Right lobe of liver (tissue), 6 donors: ENCODE data around the gene KCNQ1. TPM values are rescaled to one million over a fixed set of nuclear protein-coding genes. Genes with fewer than 3 reads are reported as not detected.
A peak's percentile ranks its signal among the peaks of the same experiment; 100 is the strongest.

Experiments
- ATAC-seq, 4 donors: fragments of 200-7000 bp; cut with Tn5 transposase; one replicate each; pipeline ENCODE4 v1.9.1; 2020; ENCODE audit warnings: mild to moderate bottlenecking in 4 of 4, moderate library complexity in 4 of 4
- DNase-seq, 3 donors: peaks; one replicate each; pipeline ENCODE4 v3.0.0-alpha.2; 2020
- H3K27ac ChIP-seq, 3 donors: fragments of 200-600 bp; one replicate each; pipeline ENCODE4 v1.8.0; 2022
- H3K27me3 ChIP-seq, 2 donors: fragments of 200-600 bp; one replicate each; pipeline ENCODE4 v1.8.0; 2022
- H3K36me3 ChIP-seq, 4 donors: fragments of 200-600 bp; sonication (generic) in 1 of 4; one replicate each; pipeline versions ENCODE4 v1.5.1 to v1.8.0; 2017 to 2022; ENCODE audit warnings: control low read depth in 1 of 4
- H3K4me1 ChIP-seq, 4 donors: fragments of 200-600 bp; sonication (generic) in 1 of 4; one replicate each; pipeline versions ENCODE4 v1.5.1 to v1.8.0; 2017 to 2022; ENCODE audit warnings: control low read depth in 1 of 4
- H3K4me3 ChIP-seq, 3 donors: fragments of 200-600 bp; one replicate each; pipeline ENCODE4 v1.8.0; 2022
- H3K9me3 ChIP-seq, 4 donors: fragments of 200-600 bp; sonication (generic) in 1 of 4; one replicate each; pipeline versions ENCODE4 v1.5.1 to v1.8.0; 2017 to 2022; ENCODE audit warnings: control low read depth in 1 of 4
- CTCF ChIP-seq, 4 donors: fragments of 200-600 bp in 3 of 4; fragments of 450-650 bp in 1 of 4; IDR thresholded peaks; one replicate each; pipeline versions ENCODE4 v1.5.1 to v1.8.0; 2016 to 2022; ENCODE audit warnings: antibody characterized with exemption in 4 of 4, mild to moderate bottlenecking in 2 of 4
- POLR2A ChIP-seq: fragments of 450-650 bp; IDR thresholded peaks from one replicate; pipeline ENCODE4 v1.6.1; 2017; ENCODE audit warnings: antibody characterized with exemption, mild to moderate bottlenecking
- WGBS: methylation state at CpG from one replicate; pipeline ENCODE4 v1.1.6; 2018; ENCODE audit warnings: low coverage, low lambda C conversion rate; ENCODE audit not compliant: insufficient coverage; ENCODE audit errors: missing lambda C conversion rate; 5-methylcytosine and 5-hydroxymethylcytosine counted together
- intact Hi-C, 2 donors: fragments of 100-400 bp; cut with DNase I; formaldehyde crosslinking; loops; one replicate each; pipeline versions ENCODE4 v1.11.2 to v1.14.1; 2022
- total RNA-seq, 6 experiments: library from RNA; depleted of rRNA in 2 of 6; stranded (reverse); fragments of >200 nt in 2 of 6; fragmentation: NEBNext Ultra II Directional in 3 of 6; extraction: Animal tissue kit (Norgen Biotek cat#: 25700) in 3 of 6; gene quantifications; one replicate each; pipeline versions ENCODE4 v1.1.0 to v1.2.4, GENCODE V29; 2016 to 2023
- donor health status: DM: no; HTN: yes; CAD: no.
- donor health status: DM: no; HTN: no; CAD: no.
- donor health status: DM: no; HTN: no; CAD: no.
- donor health status: DM: no; HTN: yes; CAD: no.
- donor health status: DM: no; HTN: yes; CAD: no.

KCNQ1 gene
- total RNA-seq, 6 experiments from 2014 or later: 0.61 to 2.4 (median 1.8) TPM

- Histone ChIP-seq H3K36me3 (no peaks in the 10 kb centered on the region), H3K27ac (no peak overlapping the region), H3K27me3 (no peaks in the 10 kb centered on the region), H3K4me1 (no peaks in the 10 kb centered on the region), H3K9me3 (no peaks in the 10 kb centered on the region), H3K4me3 (no peak overlapping the region)
- no CpG with 5 or more reads among the region's 5 CpGs for WGBS
- DNase-seq (peak in 1 of 3 donors; percentile 18), ATAC-seq (no peak)
- intact Hi-C loops: no loop called here
- TF ChIP-seq POLR2A (no peak), CTCF (IDR thresholded peaks at IDR 0.05) (no peak)
These were observed 142.0 kb downstream of the KCNQ1 start for GRCh38 chr11:2586793-2587131.

GRCh38 chr11:2587132-2587930, 142.5 kb downstream of the KCNQ1 start:
- TF ChIP-seq CTCF (IDR thresholded peaks at IDR 0.05) (no peak), POLR2A (no peak)
- Histone ChIP-seq H3K4me1 (no peaks in the 10 kb centered on the region), H3K36me3 (no peaks in the 10 kb centered on the region), H3K4me3 (no peak overlapping the region), H3K9me3 (no peaks in the 10 kb centered on the region), H3K27ac (no peak overlapping the region), H3K27me3 (no peaks in the 10 kb centered on the region)
- peak in 2 of 3 donors; percentile 42 for DNase-seq
- no CpG with 5 or more reads among the region's 20 CpGs for WGBS
- ATAC-seq: no peak
- intact Hi-C loops: no loop called here

GRCh38 chr11:2587976-2588748, 143.4 kb downstream of the KCNQ1 start:
- DNase-seq (peak in 1 of 3 donors; percentile 45), ATAC-seq (no peak)
- no peak for TF ChIP-seq CTCF (IDR thresholded peaks at IDR 0.05)
- no peak for TF ChIP-seq POLR2A
- no peaks in the 10 kb centered on the region for H3K9me3 ChIP-seq
- H3K36me3 ChIP-seq: no peaks in the 10 kb centered on the region
- no peak overlapping the region for H3K27ac ChIP-seq
- H3K4me3 ChIP-seq: no peak overlapping the region
- no peaks in the 10 kb centered on the region for H3K27me3 ChIP-seq
- intact Hi-C loops: no loop called here
- no peaks in the 10 kb centered on the region for H3K4me1 ChIP-seq
- 81% methylated on average over 11 of the region's 25 CpGs for WGBS

GRCh38 chr11:2588809-2589537, 144.2 kb downstream of the KCNQ1 start:
- Histone ChIP-seq H3K4me1 (no peaks in the 10 kb centered on the region), H3K36me3 (no peaks in the 10 kb centered on the region), H3K9me3 (no peaks in the 10 kb centered on the region), H3K27me3 (no peaks in the 10 kb centered on the region), H3K27ac (no peak overlapping the region), H3K4me3 (no peak overlapping the region)
- no CpG with 5 or more reads among the region's 29 CpGs for WGBS
- ATAC-seq (no peak), DNase-seq (peak in 1 of 3 donors; percentile 44)
- intact Hi-C loops: no loop called here
- TF ChIP-seq CTCF (IDR thresholded peaks at IDR 0.05) (no peak), POLR2A (no peak)
